GM12864 (cell line): ENCODE measurements around the gene S100B.

Source experiments
- DNase-seq: peaks from one replicate; pipeline ENCODE4 v3.0.0-alpha.2; 2011; ENCODE audit warnings: low read depth
- H3K4me3 ChIP-seq: 2 replicates; pipeline ENCODE4 v1.5.1; 2011; ENCODE audit warnings: mild to moderate bottlenecking, low read depth, low read length, control low read depth
- CTCF ChIP-seq: IDR thresholded peaks from 2 replicates; pipeline ENCODE4 v1.5.1; 2011; ENCODE audit warnings: low read depth, mild to moderate bottlenecking, moderate library complexity, low read length, control low read depth, inconsistent platforms; ENCODE audit errors: missing control alignments

The S100B gene

GRCh38 chr21:46551636-46552241, 53.1 kb downstream of the S100B start:
- no peak overlapping the region for H3K4me3 ChIP-seq
- no peak for DNase-seq
- peak; percentile 18 for TF ChIP-seq CTCF

- TF ChIP-seq CTCF: no peak
- DNase-seq: no peak
- no peak overlapping the region for H3K4me3 ChIP-seq
Observed at GRCh38 chr21:46550116-46550941, 54.6 kb downstream of the S100B start.

GRCh38 chr21:46549650-46550049, 55.2 kb downstream of the S100B start:
- H3K4me3 ChIP-seq: no peak overlapping the region
- DNase-seq: no peak
- TF ChIP-seq CTCF: no peak
